RWPE1 (cell line): ENCODE data around the gene SLC25A11.
A peak's percentile ranks its signal among the peaks of the same experiment; 100 is the strongest.

Experiments
- CTCF ChIA-PET: fragments of 350-600 bp; sonication (Branson Sonifier 250); formaldehyde crosslinking; extraction: SDS; loops from one replicate; lab custom pipeline; 2021; lab: Yijun Ruan, JAX
- POLR2A ChIA-PET: fragments of 400-600 bp; formaldehyde crosslinking; extraction: SDS; loops from one replicate; lab custom pipeline; 2020; ENCODE audit warnings: antibody characterized with exemption; ENCODE audit not compliant: low non-redundant PET; lab: Yijun Ruan, JAX
- DNase-seq: peaks from one replicate; pipeline ENCODE4 v3.0.0; 2012; ENCODE audit warnings: low spot score
- H3K27ac ChIP-seq: fragments of 450-650 bp; 2 replicates; pipeline ENCODE4 v1.5.1; 2017
- CTCF ChIP-seq: fragments of 450-650 bp; conservative IDR thresholded peaks from 2 replicates; pipeline ENCODE4 v1.5.1; 2017; ENCODE audit warnings: low read depth, mild to moderate bottlenecking

The SLC25A11 gene

DNA sequence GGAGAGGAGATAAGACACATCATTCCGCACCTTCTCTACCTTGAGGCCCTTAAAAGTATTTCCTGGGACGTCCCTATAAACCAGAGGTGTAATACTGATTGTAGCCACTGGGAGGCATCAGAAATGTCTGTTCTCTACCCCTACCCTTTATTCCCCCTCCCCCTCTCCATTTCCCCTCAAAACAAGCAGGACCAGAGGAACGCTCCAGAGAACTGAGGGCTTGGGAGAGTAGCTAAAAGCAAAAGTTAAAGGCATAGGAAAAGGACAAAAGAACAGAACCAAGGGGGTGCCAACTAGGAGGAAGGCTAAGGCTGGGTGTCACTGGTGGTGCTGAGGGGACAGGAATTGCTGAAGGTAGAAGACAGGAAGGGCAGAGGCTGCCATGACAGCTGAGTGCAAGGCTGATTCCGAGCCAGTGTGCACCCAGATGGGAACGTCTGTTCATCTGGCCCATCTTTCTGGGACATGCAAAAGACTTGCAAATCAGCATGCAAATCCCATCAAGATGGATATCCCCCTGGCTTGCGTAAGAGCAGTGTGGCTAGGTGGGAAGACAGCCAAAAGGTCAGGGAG lies 40.9 kb upstream of the SLC25A11 start:
- peak; percentile 26 for DNase-seq
- peak; percentile 60 for TF ChIP-seq CTCF
- POLR2A ChIA-PET, result no interaction called here
- CTCF ChIA-PET, result interaction anchor here (0.6 to 2.1 kb wide), 5 partner anchors 9 to 50 kb away, joined by 3 to 8 read pairs (median 4); no protein-coding TSS in a partner anchor
- peak overlapping the region; percentile 33; the same call in 1 of the 2 replicates for H3K27ac ChIP-seq

DNA sequence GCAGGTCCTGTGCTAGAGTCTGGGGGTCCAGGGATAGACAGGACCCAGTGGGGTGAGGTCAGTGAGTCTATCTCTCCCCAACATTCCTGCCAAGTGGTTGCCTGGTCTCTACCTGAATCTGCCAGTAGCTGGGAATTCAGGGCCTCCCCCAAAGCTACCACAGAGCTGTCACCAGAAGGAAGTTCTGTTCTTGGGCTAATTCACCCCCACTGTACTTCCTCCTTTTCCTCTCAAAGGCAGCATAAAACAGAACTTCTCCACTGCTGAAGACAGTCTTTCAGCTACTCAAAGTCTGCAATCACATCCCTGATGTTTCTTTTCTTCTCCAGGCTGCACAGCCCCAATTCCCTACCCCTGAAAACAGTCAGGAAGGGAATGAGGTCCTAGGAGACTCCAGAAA lies 38.9 kb upstream of the SLC25A11 start:
- TF ChIP-seq CTCF, result no peak
- ChIA-PET POLR2A (no interaction called here), CTCF (interaction anchor here (0.6 kb wide), 1 partner anchor 70 kb away, joined by 3 read pairs; no protein-coding TSS in a partner anchor)
- no peak for DNase-seq
- no peak overlapping the region for H3K27ac ChIP-seq

- ChIA-PET POLR2A (no interaction called here), CTCF (no interaction called here)
- DNase-seq, result no peak
- peak overlapping the region; percentile 31; the same call in 1 of the 2 replicates for H3K27ac ChIP-seq
- no peak for TF ChIP-seq CTCF
Measured at GRCh38 chr17:4974115-4974670, 34.3 kb upstream of the SLC25A11 start.

DNA sequence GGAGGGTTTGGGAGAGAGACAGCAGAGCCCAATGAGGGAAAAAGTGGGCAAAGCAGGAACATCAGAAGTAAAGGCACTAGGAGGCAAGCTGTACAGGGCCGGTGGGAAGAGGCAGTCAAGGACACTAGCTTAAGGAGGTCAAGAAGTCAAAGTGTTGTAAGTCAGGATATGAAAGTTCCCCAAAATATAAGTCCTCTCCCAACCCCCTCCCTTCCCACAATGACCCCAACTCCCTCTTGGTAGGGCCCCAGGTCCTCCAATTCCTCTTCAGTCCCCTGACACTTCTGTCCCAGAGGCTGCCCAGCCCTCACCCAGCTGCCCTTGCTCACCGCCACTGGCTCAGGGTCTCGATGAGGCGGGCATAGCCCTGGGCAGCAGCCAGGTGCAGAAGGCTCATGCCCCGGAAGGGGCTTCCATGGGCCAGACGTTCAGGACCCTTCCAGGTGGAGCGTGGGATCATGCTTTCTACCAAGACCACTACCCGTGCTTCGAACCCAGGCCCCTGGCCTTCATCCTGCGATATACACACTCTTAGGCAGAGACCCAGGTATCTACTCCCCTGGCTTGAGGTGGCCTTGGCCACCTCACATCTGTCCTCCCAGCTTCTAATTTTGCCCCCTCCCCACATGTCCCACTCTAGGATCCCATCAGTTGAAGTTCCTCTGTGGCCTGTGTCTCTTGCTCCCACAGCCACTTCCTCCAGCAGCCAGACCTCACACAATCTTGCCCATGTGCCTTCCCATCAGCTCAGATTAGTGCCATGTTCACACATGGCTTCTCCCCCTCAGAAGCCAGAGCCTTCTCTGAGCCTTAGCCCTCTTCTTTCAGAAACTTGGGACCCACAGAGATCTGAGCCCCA lies 33.6 kb upstream of the SLC25A11 start:
- CTCF ChIA-PET, result interaction anchor here (0.7 kb wide), 1 partner anchor 56 kb away, joined by 4 read pairs; no protein-coding TSS in a partner anchor
- peak overlapping the region; percentile 31 for H3K27ac ChIP-seq
- POLR2A ChIA-PET, result no interaction called here
- no peak for TF ChIP-seq CTCF
- no peak for DNase-seq

DNA sequence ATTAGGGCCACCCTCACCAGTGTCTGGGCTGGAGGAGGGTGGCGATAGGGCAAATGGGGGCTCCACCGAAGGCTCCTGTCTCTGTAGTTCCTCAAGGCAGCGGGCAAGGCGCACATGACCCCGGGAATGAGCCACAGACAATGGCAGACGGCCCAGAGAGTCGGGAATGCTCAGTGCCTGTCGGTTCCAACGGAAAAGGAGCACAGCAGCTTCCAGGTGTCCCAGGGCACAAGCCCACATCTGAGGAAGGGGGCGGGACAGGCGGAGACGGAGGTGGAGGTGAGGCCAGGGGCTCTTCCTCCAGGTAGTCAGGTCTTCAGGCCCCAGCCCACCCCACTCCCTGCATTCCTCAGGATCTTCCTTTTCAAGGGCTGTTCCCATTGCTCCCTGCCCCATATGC lies 32.9 kb upstream of the SLC25A11 start:
- H3K27ac ChIP-seq, result peak overlapping the region; percentile 31
- no peak for DNase-seq
- ChIA-PET POLR2A (no interaction called here), CTCF (interaction anchor here (0.7 kb wide), 1 partner anchor 56 kb away, joined by 4 read pairs; no protein-coding TSS in a partner anchor)
- TF ChIP-seq CTCF, result no peak

GRCh38 chr17:4972322-4972721 lies 32.5 kb upstream of the SLC25A11 start:
- ChIA-PET CTCF (interaction anchor here (0.6 kb wide), 1 partner anchor 9 kb away, joined by 3 read pairs; no protein-coding TSS in a partner anchor), POLR2A (no interaction called here)
- no peak for DNase-seq
- no peak for TF ChIP-seq CTCF
- H3K27ac ChIP-seq, result peak overlapping the region; percentile 31
